ENCODE data around the gene GLB1L2. TPM values are rescaled to one million over a fixed set of nuclear protein-coding genes. Genes with fewer than 3 reads are reported as not detected.

The GLB1L2 gene
- total RNA-seq, 1 experiment from 2014 or later: 27.1 TPM

GRCh38 chr11:134391656-134392055, 59.9 kb downstream of the GLB1L2 start:
- CTCF ChIA-PET: no interaction called here
- DNase-seq (ENCODE audit: low read depth, low spot score) (no peak), ATAC-seq (no peak)
- Histone ChIP-seq H3K9ac (ENCODE audit: low read length) (no peak overlapping the region), H2AFZ (ENCODE audit: low read depth, low read length, poor library complexity, severe bottlenecking) (no peak overlapping the region), H3K9me3 (ENCODE audit: control insufficient read depth in 1 of 2, insufficient read depth in 1 of 2, low read depth in 1 of 2, low read length in 2 of 2) (no peaks in the 10 kb centered on the region), H3K79me2 (ENCODE audit: insufficient read depth, low read length) (no peaks in the 10 kb centered on the region), H4K20me1 (ENCODE audit: insufficient read depth) (no peaks in the 10 kb centered on the region), H3K4me2 (ENCODE audit: low read length) (no peak overlapping the region), H3K36me3 (ENCODE audit: control insufficient read depth in 1 of 2, insufficient read depth in 2 of 2, low read length in 2 of 2) (no peaks in the 10 kb centered on the region), H3K27ac (ENCODE audit: low read depth, low read length) (no peak overlapping the region), H3K27me3 (ENCODE audit: insufficient read depth, low read length) (no peaks in the 10 kb centered on the region), H3K4me1 (ENCODE audit: control insufficient read depth in 1 of 2, insufficient read depth in 2 of 2, low read length in 2 of 2) (no peaks in the 10 kb centered on the region), H3K9me2 (ENCODE audit: insufficient read depth) (no peaks in the 10 kb centered on the region), H3K4me3 (replicated peaks in 1 of 2; ENCODE audit: low read depth in 1 of 2, low read length in 2 of 2) (no peak overlapping the region)
- intact Hi-C loops (cut with micrococcal nuclease): no loop called here
- POLR2A ChIA-PET: no interaction called here
- BruUV-seq (replicated peaks): no TSS peak
- RAD21 ChIA-PET (ENCODE audit: low non-redundant PET in 1 of 2, low total read pairs in 2 of 2, uncharacterized antibody in 2 of 2, unreplicated experiment in 2 of 2): no interaction called here
- no peak for TF ChIP-seq EZH2 (IDR thresholded peaks at IDR 0.05)

- Histone ChIP-seq H3K9me2 (ENCODE audit: insufficient read depth) (no peaks in the 10 kb centered on the region), H2AFZ (ENCODE audit: low read depth, low read length, poor library complexity, severe bottlenecking) (no peak overlapping the region), H3K4me1 (ENCODE audit: control insufficient read depth in 1 of 2, insufficient read depth in 2 of 2, low read length in 2 of 2) (no peaks in the 10 kb centered on the region), H3K79me2 (ENCODE audit: insufficient read depth, low read length) (no peaks in the 10 kb centered on the region), H4K20me1 (ENCODE audit: insufficient read depth) (no peaks in the 10 kb centered on the region), H3K36me3 (ENCODE audit: control insufficient read depth in 1 of 2, insufficient read depth in 2 of 2, low read length in 2 of 2) (no peaks in the 10 kb centered on the region), H3K9ac (ENCODE audit: low read length) (no peak overlapping the region), H3K4me3 (replicated peaks in 1 of 2; ENCODE audit: low read depth in 1 of 2, low read length in 2 of 2) (no peak overlapping the region), H3K27me3 (ENCODE audit: insufficient read depth, low read length) (no peaks in the 10 kb centered on the region), H3K27ac (ENCODE audit: low read depth, low read length) (no peak overlapping the region), H3K4me2 (ENCODE audit: low read length) (no peak overlapping the region), H3K9me3 (ENCODE audit: control insufficient read depth in 1 of 2, insufficient read depth in 1 of 2, low read depth in 1 of 2, low read length in 2 of 2) (no peaks in the 10 kb centered on the region)
- ChIA-PET POLR2A (no interaction called here), RAD21 (ENCODE audit: low non-redundant PET in 1 of 2, low total read pairs in 2 of 2, uncharacterized antibody in 2 of 2, unreplicated experiment in 2 of 2) (no interaction called here), CTCF (no interaction called here)
- TF ChIP-seq CBX3 (IDR thresholded peaks at IDR 0.05; ENCODE audit: low read depth) (no peak), ZFX (IDR thresholded peaks at IDR 0.05) (no peak), EZH2phosphoT487 (IDR thresholded peaks at IDR 0.05; ENCODE audit: borderline replicate concordance) (no peak), POLR2A (IDR thresholded peaks at IDR 0.05; ENCODE audit: borderline replicate concordance, extremely low read depth, insufficient read depth, insufficient read length) (no peak), FOSL1 (IDR thresholded peaks at IDR 0.05; ENCODE audit: low read depth) (no peak), SRF (IDR thresholded peaks at IDR 0.05; ENCODE audit: low read depth) (no peak), EZH2 (IDR thresholded peaks at IDR 0.05) (no peak), SIN3A (IDR thresholded peaks at IDR 0.05; ENCODE audit: low read depth) (no peak), TCF7L2 (IDR thresholded peaks at IDR 0.05; ENCODE audit: borderline replicate concordance, extremely low read depth, insufficient read depth, insufficient read length) (no peak), SP1 (IDR thresholded peaks at IDR 0.05; ENCODE audit: low read depth) (no peak), ZBTB33 (IDR thresholded peaks at IDR 0.05; ENCODE audit: extremely low read depth, insufficient replicate concordance, low read length) (no peak), MAX (IDR thresholded peaks at IDR 0.05) (no peak), RAD21 (IDR thresholded peaks at IDR 0.05; ENCODE audit: low read depth) (no peak), EGR1 (IDR thresholded peaks at IDR 0.05; ENCODE audit: low read depth) (no peak), ELF1 (IDR thresholded peaks at IDR 0.05; ENCODE audit: borderline replicate concordance, low read depth) (no peak), JUND (IDR thresholded peaks at IDR 0.05) (no peak)
- no peak for DNase-seq (ENCODE audit: low read depth, low spot score)
- ATAC-seq: peak; percentile 23; the same call in 1 of the 2 replicates
- intact Hi-C loops (cut with micrococcal nuclease): no loop called here
- BruUV-seq (replicated peaks): no TSS peak
Measured at GRCh38 chr11:134392953-134393615, 61.3 kb downstream of the GLB1L2 start.

All from HCT116 (cell line).